Heart right ventricle (tissue), 16 donors: Measurements from ENCODE around the gene SWAP70. TPM values are rescaled to one million over a fixed set of nuclear protein-coding genes. Genes with fewer than 3 reads are reported as not detected.

Experiments
- ATAC-seq, 8 donors: fragments of 200-7000 bp; cut with Tn5 transposase; one replicate each; pipeline ENCODE4 v1.9.1; 2020; ENCODE audit warnings: mild to moderate bottlenecking in 8 of 8, moderate library complexity in 8 of 8, moderate number of reproducible peaks in 1 of 8
- DNase-seq, 2 donors: peaks; one replicate each; pipeline ENCODE4 v3.0.0-alpha.2; 2020
- H3K27ac ChIP-seq, 10 donors: fragments of 200-600 bp; sonication (generic) in 2 of 10; one replicate each; pipeline versions ENCODE4 v1.5.0 to v1.8.0; 2020 to 2022; ENCODE audit warnings: mild to moderate bottlenecking in 3 of 10
- H3K27me3 ChIP-seq, 7 donors: fragments of 200-600 bp; one replicate each; pipeline ENCODE4 v1.8.0; 2021 to 2022; ENCODE audit warnings: mild to moderate bottlenecking in 2 of 7
- H3K36me3 ChIP-seq, 9 donors: fragments of 200-600 bp; sonication (generic) in 1 of 9; one replicate each; pipeline versions ENCODE4 v1.5.0 to v1.8.0; 2020 to 2022; ENCODE audit warnings: mild to moderate bottlenecking in 2 of 9
- H3K4me1 ChIP-seq, 9 donors: fragments of 200-600 bp; sonication (generic) in 1 of 9; one replicate each; pipeline versions ENCODE4 v1.5.0 to v1.8.0; 2020 to 2022; ENCODE audit warnings: mild to moderate bottlenecking in 4 of 9
- H3K4me3 ChIP-seq, 10 donors: fragments of 200-600 bp; sonication (generic) in 2 of 10; one replicate each; pipeline versions ENCODE4 v1.5.0 to v1.8.0; 2020 to 2022; ENCODE audit warnings: mild to moderate bottlenecking in 7 of 10, moderate library complexity in 2 of 10
- H3K9me3 ChIP-seq, 11 donors: fragments of 200-600 bp in 10 of 11; sonication (generic) in 2 of 11; one replicate each; pipeline versions ENCODE4 v1.5.0 to v1.8.0; 2013 to 2022; ENCODE audit warnings: mild to moderate bottlenecking in 2 of 11, control low read depth in 1 of 11, moderate library complexity in 1 of 11
- CTCF ChIP-seq, 9 donors: fragments of 200-600 bp; sonication (generic) in 2 of 9; IDR thresholded peaks; one replicate each; pipeline versions ENCODE4 v1.5.0 to v1.8.0; 2021 to 2022; ENCODE audit warnings: antibody characterized with exemption in 9 of 9, mild to moderate bottlenecking in 5 of 9, moderate library complexity in 1 of 9
- WGBS, 2 donors: extraction: QIAGEN DNeasy Blood & Tissue Kit; methylation state at CpG; one replicate each; pipeline ENCODE4 v1.1.7; 2013; ENCODE audit warnings: inconsistent platforms in 1 of 2; 5-methylcytosine and 5-hydroxymethylcytosine counted together
- intact Hi-C, 10 donors: fragments of 100-400 bp; cut with DNase I; formaldehyde crosslinking; loops; one replicate each; pipeline versions ENCODE4 v1.11.1 to v1.14.2; 2022
- polyA plus RNA-seq, 2 donors: library from polyadenylated mRNA; stranded (reverse); fragments of 200-250 nt; gene quantifications; one replicate each; pipeline ENCODE4 v1.2.3, GENCODE V29; 2013
- total RNA-seq, 10 donors: library from RNA; stranded (reverse); fragmentation: NEBNext Ultra II Directional in 3 of 10; extraction: Animal tissue kit (Norgen Biotek cat#: 25700) in 3 of 10; gene quantifications; one replicate each; pipeline versions ENCODE4 v1.2.1 to v1.2.4, GENCODE V29; 2021 to 2023
- donor health status: Arrhythmogenic right ventricular cardiomyopathy.
- donor health status: ischemic (EF 13 %, LVEDD 7.1; RV severe dilation, severe dysfunction).
- donor health status: healthy with polysubstance abuse.
- donor health status: DM: no; HTN: yes; CAD: no.
- donor health status: DM: no; HTN: no; CAD: no.
- donor health status: ischemic (EF 25% LVEDD 6.9; RV normal size, moderate dysfunction).
- donor health status: ischemic (EF 25% LVEDD 5.7; RV mildly dilated, moderate dysfunction).
- donor health status: healthy.
- donor health status: DM: yes; HTN: yes; CAD: no.
- donor health status: Ischemic cardiomyopathy.
- donor health status: ischemic (EF 35%, LVEDD 5.7; RV mildly dilated, moderate dysfunction).
- donor health status: nonischemic (EF 11% LVEDD 7.7; RV severe dilation, severe dysfunction).
- donor health status: DM: yes; HTN: yes; CAD: no.
- donor health status: PGD.
- donor health status: ischemic (EF 29% LVEDD 5.4; RV normal size, mild dysfunction).
- donor health status: nonischemic (EF 23%, LVEDD 6.1; RV moderate dilation, normal function).

SWAP70 gene
- total and polyA plus RNA-seq, 12 donors = 7.8 to 33.4 (median 19.6) TPM

GRCh38 chr11:9680028-9680427 is 16.2 kb downstream of the SWAP70 start:
- ATAC-seq (no peak), DNase-seq (no peak)
- 95% methylated on average over 4 of the region's 4 CpGs for WGBS, 2 donors
- Histone ChIP-seq H3K9me3 (no peaks in the 10 kb centered on the region), H3K4me1 (peaks cover 0 to 50% (median 4%) of the 10 kb centered on the region in 9 donors), H3K27me3 (no peaks in the 10 kb centered on the region), H3K4me3 (no peak overlapping the region), H3K36me3 (no peaks in the 10 kb centered on the region), H3K27ac (no peak overlapping the region)
- TF ChIP-seq CTCF (IDR thresholded peaks at IDR 0.05) = no peak
- intact Hi-C loops = loop anchor here in 1 of 10 donors (10.0 kb wide), 1 partner anchor 55 kb away; no protein-coding TSS in a partner anchor

- Histone ChIP-seq H3K9me3 (no peaks in the 10 kb centered on the region), H3K4me1 (peaks cover 0 to 46% (median 4%) of the 10 kb centered on the region in 9 donors), H3K4me3 (no peak overlapping the region), H3K27ac (peak overlapping the region in 2 of 10 donors; percentile 0 to 34), H3K36me3 (peaks cover 0 to 16% (median 0%) of the 10 kb centered on the region in 9 donors), H3K27me3 (no peaks in the 10 kb centered on the region)
- ATAC-seq (peak in 1 of 8 donors; percentile 9), DNase-seq (no peak)
- no peak for TF ChIP-seq CTCF (IDR thresholded peaks at IDR 0.05)
- WGBS, 2 donors = 72 to 85% methylated on average over 2 of the region's 2 CpGs
- intact Hi-C loops = loop anchor here in 1 of 10 donors (10.0 kb wide), 1 partner anchor 57 kb away; no protein-coding TSS in a partner anchor
Measured at GRCh38 chr11:9681583-9682372, 17.9 kb downstream of the SWAP70 start.

- no peak for TF ChIP-seq CTCF (IDR thresholded peaks at IDR 0.05)
- intact Hi-C loops = loop anchor here in 1 of 10 donors (10.0 kb wide), 1 partner anchor 63 kb away; no protein-coding TSS in a partner anchor
- no peak overlapping the region for H3K4me3 ChIP-seq
- H3K9me3 ChIP-seq = no peaks in the 10 kb centered on the region
- H3K27me3 ChIP-seq = no peaks in the 10 kb centered on the region
- 63 to 73% methylated on average over 2 of the region's 2 CpGs for WGBS, 2 donors
- peak in 2 of 8 donors; percentile 3 to 22 for ATAC-seq
- H3K27ac ChIP-seq = peak overlapping the region; percentile 5 to 91 (median 80)
- H3K4me1 ChIP-seq = peaks cover 0 to 66% (median 38%) of the 10 kb centered on the region in 9 donors
- DNase-seq = no peak
- peaks cover 0 to 19% (median 0%) of the 10 kb centered on the region in 9 donors for H3K36me3 ChIP-seq
Measured at GRCh38 chr11:9687711-9688477, 24.0 kb downstream of the SWAP70 start.
